NCI-H446 treated with DMSO at 0.1 percent for 48 hours (cell line): ENCODE results near the gene TIRAP.
"Not testable (repeated sequence)": the region's sequence is repeated elsewhere in the genome, so short reads cannot be mapped to it uniquely, and the experiment has no call there.

Experiments used
- DNase-seq: peaks from one replicate; lab custom pipeline; 2025; lab: John Stamatoyannopoulos, UW

Gene TIRAP, protein sequence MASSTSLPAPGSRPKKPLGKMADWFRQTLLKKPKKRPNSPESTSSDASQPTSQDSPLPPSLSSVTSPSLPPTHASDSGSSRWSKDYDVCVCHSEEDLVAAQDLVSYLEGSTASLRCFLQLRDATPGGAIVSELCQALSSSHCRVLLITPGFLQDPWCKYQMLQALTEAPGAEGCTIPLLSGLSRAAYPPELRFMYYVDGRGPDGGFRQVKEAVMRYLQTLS

DNA sequence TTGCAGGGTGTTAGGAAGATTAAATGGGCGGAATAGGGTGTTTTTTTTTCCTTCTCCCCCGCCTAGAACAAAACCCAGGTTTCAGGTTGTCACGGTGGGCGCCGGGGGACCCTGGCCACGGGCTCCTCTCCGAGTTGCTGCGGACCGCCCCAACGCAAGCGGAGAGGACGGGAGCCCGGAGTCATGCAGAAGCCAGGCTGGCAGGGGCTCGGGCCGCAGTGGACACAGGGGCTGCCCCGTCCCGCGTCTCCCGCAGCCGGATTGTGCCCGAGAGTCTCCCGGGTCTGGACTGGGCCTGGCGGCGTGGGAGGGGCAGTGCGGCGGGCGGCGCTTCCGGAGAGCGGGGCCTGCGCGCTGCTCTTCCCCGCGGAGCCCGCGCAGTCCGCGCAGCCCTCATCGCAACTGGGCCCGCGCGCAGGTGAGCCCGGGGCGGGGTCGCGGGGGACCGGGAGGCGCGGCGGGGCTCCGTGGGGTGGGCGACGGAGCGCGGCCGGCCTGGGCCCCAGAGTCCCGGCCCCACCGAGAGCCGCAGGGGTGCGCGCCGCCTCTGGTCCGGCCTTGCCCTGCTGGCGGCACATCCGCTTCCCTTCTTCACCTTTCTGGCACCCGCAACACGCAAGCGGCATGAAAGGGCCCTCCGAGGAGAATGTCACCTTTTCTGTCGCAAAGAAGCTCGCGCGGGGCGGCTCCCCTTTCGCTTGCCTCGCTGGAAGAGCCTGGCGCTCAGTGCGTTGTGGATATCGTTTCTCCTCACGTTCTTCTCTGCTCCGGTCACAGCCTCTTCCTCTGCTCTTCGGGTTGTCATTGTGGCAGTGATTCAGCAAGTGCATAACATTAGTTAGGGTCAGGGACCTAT lies at the start of gene TIRAP:
TSS of gene TIRAP (plus strand) at position 358 of the 856 bp plus-strand sequence. CDS start 7,802 bp downstream, outside the sequence.
- DNase-seq, result no peak

DNA sequence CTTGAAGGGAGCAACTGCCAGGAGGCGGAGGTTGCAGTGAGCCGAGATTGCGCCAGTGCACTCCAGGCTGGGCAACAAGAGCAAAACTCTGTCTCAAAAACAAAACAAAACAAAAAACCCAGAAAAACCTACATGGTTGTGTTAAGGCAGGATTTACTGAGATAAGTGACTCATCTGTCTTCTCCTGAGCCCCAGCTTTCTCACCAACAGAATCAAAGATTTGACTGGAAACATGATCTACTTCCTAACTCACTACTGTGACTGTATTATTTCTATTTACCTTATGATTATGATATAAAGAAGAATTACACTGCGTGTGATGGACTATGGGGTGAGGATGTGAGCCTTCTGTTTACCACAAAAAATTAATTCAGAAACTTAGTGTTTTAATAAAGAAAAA lies 49.5 kb upstream of the TIRAP start:
- DNase-seq, result no peak

DNA sequence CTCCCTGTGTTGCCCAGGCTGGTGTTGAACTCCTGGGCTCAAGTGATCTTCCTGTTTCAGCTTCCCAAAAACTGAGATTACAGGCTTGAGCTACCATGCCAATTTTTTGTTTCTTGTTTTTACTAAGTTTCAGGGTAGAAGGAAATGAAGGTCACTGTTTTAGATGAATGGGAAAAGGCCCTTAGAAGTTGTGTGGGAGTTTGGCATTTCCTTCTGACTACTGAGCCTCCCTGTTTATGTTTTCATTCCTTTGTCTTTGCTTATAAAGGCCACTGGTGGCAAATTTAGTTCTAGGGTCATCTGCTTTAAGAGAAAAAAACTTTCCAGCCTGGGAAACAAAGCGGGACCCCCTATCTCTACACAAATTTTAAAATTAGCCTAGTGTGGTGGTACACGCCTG lies 36.3 kb upstream of the TIRAP start:
- no peak for DNase-seq

DNA sequence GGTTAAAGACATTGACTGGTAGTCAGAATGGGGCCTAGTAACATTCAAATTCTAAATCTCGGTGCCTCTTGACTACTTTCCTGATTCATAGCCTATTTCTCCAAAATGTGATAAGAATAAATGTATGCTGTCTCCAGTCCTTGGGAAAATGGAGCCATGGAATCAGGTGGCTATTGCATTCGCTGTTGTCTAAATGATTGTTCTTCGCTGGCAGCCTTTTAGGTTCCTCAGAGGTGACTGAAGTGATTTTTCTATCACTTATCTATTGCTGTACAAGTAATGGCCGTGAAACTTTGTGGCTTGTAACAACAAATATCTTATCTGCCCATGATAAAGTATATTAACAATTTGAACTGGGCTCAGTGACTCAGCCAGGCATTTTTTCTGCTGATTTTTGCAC lies 29.6 kb upstream of the TIRAP start:
- no peak for DNase-seq

DNA sequence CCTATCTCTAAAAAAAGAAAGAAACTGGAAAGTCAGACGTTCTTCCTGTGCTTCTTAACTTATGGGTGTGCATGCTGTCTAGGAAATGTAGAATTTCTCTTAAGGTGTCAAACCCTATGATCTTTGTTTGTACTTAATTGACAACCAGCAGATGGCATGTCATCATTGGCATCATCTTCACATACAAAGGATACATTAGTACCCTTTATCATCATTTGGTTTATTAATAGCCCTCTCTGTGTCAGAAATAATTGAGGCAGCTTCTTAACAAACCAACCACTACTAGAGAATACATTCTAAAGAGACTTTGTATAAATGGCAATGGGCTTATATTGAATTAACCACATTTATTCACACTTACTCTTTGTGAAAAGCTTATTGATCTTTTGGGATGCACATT lies 28.1 kb upstream of the TIRAP start:
- DNase-seq, result no peak

DNA sequence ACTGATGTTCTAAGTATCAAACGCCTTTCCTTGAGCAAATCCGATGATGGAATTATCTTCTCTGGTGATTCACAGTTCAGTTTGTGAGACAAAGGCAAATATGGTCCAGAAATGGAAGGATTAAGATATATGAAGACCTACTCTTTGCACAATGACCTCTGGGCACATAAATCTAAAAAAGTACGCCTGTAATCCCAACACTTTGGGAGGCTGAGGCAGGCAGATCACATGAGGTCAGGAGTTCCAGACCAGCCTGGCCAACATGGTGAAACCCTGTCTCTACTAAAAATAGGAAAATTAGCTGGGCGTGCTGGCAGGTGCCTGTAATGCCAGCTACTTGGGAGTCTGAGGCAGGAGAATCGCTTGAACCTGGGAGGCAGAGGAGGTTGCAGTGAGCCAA lies 27.4 kb upstream of the TIRAP start:
- not testable (repeated sequence) for DNase-seq

DNA sequence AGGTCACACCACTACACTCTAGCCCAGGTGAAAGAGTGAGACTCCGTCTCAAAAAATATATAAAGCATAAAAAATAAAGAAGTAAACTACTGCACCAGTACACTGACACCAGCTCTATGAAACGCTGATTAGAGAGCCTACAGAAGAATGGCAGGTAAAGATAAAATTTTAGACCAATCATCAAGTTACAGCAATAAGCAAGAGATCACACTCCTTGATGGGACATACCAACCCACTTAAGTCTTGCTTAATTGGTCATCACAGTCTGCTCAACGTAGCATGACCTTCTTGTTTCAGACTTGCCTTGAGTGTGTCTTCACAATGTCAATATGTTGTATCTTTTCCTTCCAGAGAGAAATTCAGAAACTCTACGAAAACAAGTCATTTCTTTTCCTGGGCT lies 26.7 kb upstream of the TIRAP start:
- DNase-seq, result no peak

DNA sequence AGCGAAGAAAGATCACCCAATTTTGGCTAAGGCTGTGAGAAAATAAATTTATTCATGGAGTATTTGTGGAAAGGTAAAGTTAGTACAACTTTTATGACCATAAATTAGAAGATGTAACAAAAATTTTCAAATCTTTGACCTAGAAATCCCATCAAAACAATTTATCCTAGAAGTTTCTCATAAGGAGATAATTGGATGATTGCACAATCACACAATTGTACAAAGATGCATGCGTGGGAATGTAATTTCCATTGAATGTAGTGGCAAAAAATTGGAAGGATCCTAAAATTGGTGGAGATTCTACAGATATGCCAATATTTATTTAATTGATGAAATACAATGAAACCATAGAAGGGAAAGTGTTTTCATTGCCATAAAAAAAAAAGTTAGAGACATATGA lies 25.7 kb upstream of the TIRAP start:
- no peak for DNase-seq

DNA sequence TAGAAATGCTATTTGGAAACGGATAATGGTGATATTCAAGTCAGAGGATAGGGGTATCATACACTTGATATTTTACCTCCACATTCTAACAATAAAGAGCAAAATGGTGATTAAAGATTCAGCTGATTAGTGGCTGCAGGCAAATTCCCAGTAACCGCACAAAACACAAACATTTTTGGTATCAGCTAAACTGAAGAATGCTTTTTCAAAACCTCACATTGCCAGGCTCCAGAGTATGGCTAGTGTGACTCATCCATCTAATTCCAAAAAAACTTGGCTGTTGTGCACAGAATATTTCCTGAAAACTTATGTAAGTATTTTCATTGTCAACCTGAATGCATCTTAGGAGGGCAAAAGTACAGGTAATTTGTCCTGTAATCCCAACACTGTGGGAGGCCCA lies 25.1 kb upstream of the TIRAP start:
- no peak for DNase-seq

DNA sequence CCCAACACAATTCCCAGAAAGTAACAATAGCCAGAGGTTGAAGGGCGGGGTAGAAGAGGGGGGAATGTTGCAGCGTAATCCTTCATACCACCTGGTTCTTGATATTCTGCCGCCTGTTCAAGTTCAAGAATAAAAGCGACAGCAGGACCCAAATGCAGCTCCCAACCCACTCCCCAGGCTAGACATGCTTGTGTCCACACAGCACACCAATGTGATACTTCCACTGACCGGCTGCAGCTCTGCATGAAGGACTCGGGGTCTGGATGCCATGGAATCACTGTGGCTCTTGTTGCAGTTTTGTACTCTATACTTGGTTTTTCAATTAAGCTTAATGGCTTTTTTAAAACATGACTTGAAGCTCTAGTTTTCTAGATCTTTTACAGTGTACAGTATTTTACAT lies 20.7 kb upstream of the TIRAP start:
- no peak for DNase-seq

DNA sequence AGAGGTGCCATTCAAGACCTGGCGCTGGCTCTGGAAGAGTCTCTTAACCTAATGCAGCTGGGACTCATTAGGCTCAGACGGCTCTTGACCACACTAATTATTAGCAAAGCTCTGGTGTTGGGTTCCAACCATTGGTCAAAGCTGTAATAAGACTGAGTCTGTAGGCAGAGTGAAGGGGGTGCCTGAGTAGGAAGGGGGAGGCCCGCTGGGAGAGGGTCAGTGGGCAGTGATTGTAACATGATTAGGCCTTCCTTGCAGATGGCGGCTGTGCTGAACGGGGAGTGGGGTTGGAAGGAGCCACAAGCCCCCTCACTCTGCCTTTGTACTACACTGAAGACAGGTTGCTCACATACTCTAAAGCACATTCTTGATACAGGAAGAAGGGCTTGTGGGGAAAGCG lies 19.4 kb upstream of the TIRAP start:
- DNase-seq, result no peak

DNA sequence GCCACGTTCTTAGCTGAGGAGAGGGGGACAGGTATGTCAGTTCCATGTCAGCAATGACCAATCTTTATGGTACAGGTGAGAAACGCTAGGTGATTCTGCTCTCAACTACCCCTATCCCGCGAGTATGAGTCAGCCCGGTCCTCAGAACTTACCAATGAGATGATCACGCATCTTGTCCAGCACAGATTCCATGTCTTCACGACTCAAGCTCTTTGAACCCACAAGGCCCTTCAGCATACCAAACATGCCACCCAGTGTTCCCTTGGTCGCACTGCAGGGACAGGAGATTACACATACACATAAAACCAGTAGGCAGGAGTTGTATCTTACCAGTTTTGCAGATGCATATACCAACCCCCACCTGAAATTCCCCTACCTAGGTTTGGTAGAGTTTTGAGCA lies 17.1 kb upstream of the TIRAP start:
- DNase-seq, result no peak

DNA sequence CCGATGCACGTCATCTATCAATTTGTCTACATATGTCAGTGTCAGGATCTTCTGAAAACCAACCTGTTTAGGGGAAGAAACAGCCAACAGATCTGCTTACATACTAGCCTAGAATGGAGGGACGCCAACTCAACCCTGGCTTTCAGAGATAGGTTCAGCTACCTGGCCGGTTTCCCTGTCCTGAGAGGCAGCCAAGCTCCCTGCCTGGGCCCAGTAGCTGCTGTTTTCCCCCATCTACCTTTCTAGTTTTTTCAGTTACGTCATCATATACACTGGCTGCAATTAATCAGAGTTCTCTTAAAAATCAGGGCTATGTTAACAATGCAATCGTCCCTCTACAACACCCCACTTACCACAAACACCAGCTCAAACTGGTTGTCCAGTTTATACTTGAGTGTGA lies 15.2 kb upstream of the TIRAP start:
- no peak for DNase-seq

DNA sequence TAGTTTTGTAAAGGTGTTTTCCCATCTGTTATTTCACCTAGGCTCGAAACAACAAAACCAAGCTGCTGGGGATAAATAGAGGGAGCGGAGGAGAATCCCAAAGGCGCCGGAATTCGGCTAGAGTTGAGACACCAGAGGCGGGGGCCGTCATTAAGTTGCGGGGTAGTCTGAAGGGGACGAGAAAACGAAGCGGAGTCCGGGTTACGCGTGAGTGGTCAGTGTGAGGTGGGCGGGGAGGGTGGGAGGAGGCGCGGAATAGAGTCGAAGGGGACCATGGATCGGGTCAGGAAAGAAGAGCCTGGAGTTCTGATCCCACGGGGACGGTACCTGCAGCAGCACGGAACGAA lies 14.6 kb upstream of the TIRAP start:
- DNase-seq, result no peak

DNA sequence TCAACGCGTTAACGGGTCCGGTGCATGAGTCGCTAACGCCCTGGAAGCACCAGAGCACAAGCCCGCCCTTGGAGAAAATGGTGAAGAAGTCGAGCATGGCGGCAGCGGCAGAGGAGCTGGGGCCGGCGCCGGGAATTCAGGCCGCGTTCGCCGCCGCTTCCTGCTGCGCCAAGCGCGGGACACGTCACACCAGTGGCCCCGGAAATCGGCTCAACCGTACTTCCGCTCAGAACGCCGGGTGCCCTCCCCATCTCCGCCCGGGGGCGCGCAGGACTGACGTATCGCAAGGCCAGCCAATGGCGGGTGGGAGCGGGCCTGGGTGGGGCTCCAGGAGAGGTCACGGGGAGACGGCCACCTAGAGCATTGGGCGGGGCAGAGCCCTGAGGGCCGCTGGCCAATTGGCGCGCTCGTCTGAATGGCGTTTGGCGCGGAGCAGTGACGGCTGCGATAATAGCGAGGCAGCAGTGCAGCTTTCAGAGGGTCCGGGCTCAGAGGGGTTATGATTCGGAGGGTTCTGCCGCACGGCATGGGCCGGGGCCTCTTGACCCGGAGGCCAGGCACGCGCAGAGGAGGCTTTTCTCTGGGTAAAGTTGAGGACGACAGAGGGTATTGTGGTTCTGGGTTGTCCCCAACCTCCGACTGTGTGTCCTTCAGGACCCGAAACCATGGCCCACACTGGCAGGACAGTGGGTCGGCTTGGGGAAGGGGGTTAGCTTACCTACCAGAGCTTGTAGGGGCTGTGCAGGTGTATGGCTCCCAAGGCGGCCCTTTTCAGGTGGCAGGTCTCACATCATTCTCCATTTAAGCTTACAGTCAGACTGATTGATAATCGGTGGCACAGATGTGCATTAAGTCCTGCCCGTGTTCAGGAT lies 13.9 kb upstream of the TIRAP start, which contains the start of the genes FOXRED1 and SRPRA:
TSS of gene FOXRED1 (plus strand) at position 447 of the 872 bp plus-strand sequence. CDS start at position 500, 53 bp downstream.
TSS of gene SRPRA (minus strand) at position 188 of the 872 bp plus-strand sequence. CDS start at position 97, 91 bp downstream.
- peak; percentile 98 for DNase-seq

DNA sequence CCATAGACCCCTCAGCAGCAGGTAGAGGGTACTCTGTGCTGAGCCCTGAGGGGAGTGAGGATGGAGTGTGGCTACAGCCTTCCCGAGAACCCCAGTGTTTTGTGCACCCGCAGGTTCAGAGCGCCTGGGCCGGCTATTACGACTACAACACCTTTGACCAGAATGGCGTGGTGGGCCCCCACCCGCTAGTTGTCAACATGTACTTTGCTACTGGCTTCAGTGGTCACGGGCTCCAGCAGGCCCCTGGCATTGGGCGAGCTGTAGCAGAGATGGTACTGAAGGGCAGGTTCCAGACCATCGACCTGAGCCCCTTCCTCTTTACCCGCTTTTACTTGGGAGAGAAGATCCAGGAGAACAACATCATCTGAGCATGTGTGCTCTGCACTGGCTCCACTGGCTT lies 5.6 kb upstream of the TIRAP start:
- DNase-seq, result no peak

DNA sequence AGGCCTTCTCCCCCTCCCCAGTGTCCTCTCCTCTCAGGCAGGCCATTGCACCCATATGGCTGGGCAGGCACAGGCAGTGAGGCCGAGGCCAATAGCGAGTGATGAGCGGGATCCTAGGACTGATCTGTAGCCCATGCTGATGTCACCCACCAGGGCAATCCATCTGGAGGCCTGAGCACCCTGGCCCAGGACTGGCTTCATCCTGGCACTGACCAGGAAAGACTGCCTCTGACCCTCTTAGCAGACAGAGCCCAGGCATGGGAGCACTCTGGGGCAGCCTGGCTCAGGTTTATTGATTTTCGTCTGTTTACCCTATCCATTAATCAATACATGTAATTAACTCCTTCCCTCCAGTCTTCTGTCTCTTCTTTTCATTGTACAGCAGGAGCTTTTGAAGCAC lies 5.1 kb upstream of the TIRAP start:
- no peak for DNase-seq

DNA sequence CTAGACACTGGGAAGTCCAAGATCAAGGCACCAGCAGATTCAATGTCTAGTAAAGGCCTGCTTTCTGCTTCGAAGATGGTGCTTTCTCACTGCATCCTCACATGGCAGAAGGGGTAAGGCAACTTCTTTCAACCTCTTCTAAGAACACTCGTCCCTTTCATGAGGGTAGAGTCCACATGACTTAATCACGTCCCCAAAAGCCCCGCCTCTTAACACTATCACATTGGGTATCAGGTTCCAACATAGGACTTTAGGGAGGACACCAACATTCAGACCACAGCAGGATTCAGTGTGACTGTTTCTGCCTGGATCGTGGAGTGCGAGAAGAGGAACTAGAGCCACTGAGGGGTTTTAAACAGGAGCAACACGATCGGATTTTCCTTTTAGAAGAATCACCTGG lies 3.7 kb upstream of the TIRAP start:
- no peak for DNase-seq

DNA sequence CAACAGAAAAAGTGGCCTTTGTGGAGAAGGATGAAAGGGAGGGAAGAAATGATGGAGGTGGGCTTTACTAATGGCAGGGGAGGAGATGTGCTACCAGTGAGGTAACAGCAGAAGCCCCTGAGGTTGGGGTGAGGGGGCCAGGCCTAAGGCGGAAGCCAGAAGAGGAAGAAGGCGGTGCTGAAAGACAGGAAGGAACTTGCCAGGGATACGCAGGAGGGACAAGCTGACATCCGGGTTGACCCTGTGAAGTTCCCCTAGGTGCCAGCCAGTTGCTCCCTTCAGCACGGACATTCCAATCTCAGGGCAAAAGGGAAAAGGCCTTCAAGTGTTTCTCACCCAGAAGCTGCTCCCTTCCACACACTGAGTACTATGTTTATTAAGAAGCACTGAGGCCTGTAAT lies 2.3 kb upstream of the TIRAP start:
- DNase-seq, result no peak

DNA sequence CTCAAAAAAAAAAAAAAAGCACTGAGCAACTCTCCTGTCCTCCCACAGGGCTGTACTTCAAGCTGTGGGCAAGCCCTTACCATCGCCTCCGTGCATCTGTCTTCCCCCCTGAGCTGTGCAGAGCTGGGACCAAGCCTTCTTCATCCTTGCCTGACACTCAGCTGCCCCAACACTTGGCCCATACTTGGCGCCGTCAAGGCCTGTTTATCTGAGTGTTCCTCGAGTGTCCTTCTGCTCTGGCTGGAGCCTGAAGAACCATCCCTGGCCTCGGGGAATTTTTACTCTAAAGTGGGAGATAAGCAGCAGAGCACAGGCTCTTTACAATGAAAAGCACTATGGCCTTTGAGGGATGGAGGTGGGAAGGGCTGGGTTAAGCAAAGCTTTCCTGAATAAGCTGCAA lies 1.6 kb upstream of the TIRAP start:
- no peak for DNase-seq

DNA sequence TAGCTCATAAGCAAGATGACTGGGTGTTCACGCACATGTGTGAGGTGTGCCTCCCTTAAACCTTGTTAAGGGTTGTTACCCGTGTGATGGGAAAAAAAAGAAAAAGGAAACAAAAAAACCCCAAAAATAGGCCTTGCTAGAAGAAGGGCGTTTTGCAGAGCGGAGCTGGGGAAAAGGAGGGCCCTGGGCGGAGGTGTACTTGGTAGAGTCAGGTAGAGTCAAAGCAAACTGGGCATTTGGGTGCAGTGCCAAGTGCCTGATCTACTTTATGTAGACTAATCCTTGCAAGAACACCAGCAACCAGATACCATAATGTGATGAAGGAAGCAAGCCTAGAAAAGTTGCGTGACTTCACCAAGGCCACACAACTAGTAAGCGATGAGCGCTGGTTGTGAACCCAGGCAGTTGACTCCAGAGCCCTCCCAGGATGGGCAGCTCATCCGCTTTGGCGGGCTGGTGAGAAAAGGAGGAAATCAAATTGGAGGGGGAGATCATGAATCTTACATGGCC lies 1.2 kb upstream of the TIRAP start:
- no peak for DNase-seq

DNA sequence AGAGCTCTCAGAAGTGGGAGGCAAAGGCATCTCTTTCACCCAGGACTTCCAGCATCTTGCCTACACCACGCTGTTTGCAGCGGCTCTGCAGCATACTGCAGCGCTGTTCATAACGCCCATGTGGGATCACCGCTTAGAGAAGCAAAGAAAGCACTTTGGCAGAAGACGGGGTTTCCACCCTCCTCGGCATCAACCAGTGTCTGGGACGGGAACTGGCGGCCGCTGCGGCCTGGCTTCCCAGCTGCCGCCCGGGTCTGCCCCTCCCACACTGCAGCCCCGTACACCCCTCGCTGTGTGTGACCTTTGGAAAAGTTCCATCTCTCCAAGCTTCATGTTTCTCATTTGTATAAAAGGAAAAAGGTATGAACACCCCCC lies 545 bp upstream of the TIRAP start:
- DNase-seq, result no peak
